ENCODE results near the gene FTHL17. TPM values are rescaled to one million over a fixed set of nuclear protein-coding genes. Genes with fewer than 3 reads are reported as not detected.

The FTHL17 gene
- total RNA-seq, 1 experiment from 2014 or later, result not detected

- POLR2A ChIA-PET, result no interaction called here
- Histone ChIP-seq H3K4me3 (ENCODE audit: low read depth in 2 of 2, low read length in 2 of 2) (no peak overlapping the region), H3K36me3 (ENCODE audit: control insufficient read depth, insufficient read depth, low read length) (no peaks in the 10 kb centered on the region), H3K4me1 (ENCODE audit: control insufficient read depth, insufficient read depth, low read length) (no peaks in the 10 kb centered on the region), H3K27me3 (ENCODE audit: control insufficient read depth, insufficient read depth, low read length) (no peaks in the 10 kb centered on the region), H3K9me3 (ENCODE audit: control insufficient read depth, insufficient read depth, low read depth, low read length) (no peaks in the 10 kb centered on the region), H3K27ac (ENCODE audit: low read length) (no peak overlapping the region)
- in situ Hi-C loops (cut with HindIII; ENCODE audit: low pct_unique_long_range_greater_than_20kb, low sequenced_read_pairs), result no loop called here
- no peak for DNase-seq (ENCODE audit: low read depth, low spot score)
- intact Hi-C loops (cut with micrococcal nuclease; ENCODE audit: unreplicated experiment), result no loop called here
- CTCF ChIA-PET, result no interaction called here
- ATAC-seq, result no peak
- TF ChIP-seq TCF7L2 (IDR thresholded peaks at IDR 0.05; ENCODE audit: low read depth, low read length) (no peak), POLR2AphosphoS5 (IDR thresholded peaks at IDR 0.05; ENCODE audit: low read depth, low read length) (no peak)
- no TSS peak for BruUV-seq (replicated peaks)
Observed at GRCh38 chrX:31057691-31058090, 14.2 kb downstream of the FTHL17 start.

GRCh38 chrX:31057291-31057690 lies 14.6 kb downstream of the FTHL17 start:
- TF ChIP-seq TCF7L2 (IDR thresholded peaks at IDR 0.05; ENCODE audit: low read depth, low read length) (no peak), SIN3A (IDR thresholded peaks at IDR 0.05; ENCODE audit: borderline replicate concordance, insufficient read depth, low read depth, low read length) (no peak), REST (IDR thresholded peaks at IDR 0.05; ENCODE audit: insufficient read depth in 1 of 2, low read depth in 2 of 2, low read length in 1 of 2) (no peak), CTCF (IDR thresholded peaks at IDR 0.05) (no peak), POLR2AphosphoS5 (IDR thresholded peaks at IDR 0.05; ENCODE audit: low read depth, low read length) (no peak)
- BruUV-seq (replicated peaks), result no TSS peak
- no peaks in the 10 kb centered on the region for H3K36me3 ChIP-seq (ENCODE audit: control insufficient read depth, insufficient read depth, low read length)
- no peaks in the 10 kb centered on the region for H3K4me1 ChIP-seq (ENCODE audit: control insufficient read depth, insufficient read depth, low read length)
- ATAC-seq (no peak), DNase-seq (ENCODE audit: low read depth, low spot score) (no peak)
- H3K27me3 ChIP-seq (ENCODE audit: control insufficient read depth, insufficient read depth, low read length), result no peaks in the 10 kb centered on the region
- H3K9me3 ChIP-seq (ENCODE audit: control insufficient read depth, insufficient read depth, low read depth, low read length), result no peaks in the 10 kb centered on the region
- no peak overlapping the region for H3K27ac ChIP-seq (ENCODE audit: low read length)
- in situ Hi-C loops (cut with HindIII; ENCODE audit: low pct_unique_long_range_greater_than_20kb, low sequenced_read_pairs) (no loop called here), intact Hi-C loops (cut with micrococcal nuclease; ENCODE audit: unreplicated experiment) (no loop called here)
- ChIA-PET POLR2A (no interaction called here), CTCF (no interaction called here)
- H3K4me3 ChIP-seq (ENCODE audit: low read depth in 2 of 2, low read length in 2 of 2), result no peak overlapping the region

- TF ChIP-seq SIN3A (IDR thresholded peaks at IDR 0.05; ENCODE audit: borderline replicate concordance, insufficient read depth, low read depth, low read length) (no peak), CTCF (IDR thresholded peaks at IDR 0.05) (no peak), POLR2AphosphoS5 (IDR thresholded peaks at IDR 0.05; ENCODE audit: low read depth, low read length) (no peak), REST (IDR thresholded peaks at IDR 0.05; ENCODE audit: insufficient read depth in 1 of 2, low read depth in 2 of 2, low read length in 1 of 2) (no peak)
- Histone ChIP-seq H3K4me1 (ENCODE audit: control insufficient read depth, insufficient read depth, low read length) (no peaks in the 10 kb centered on the region), H3K9me3 (ENCODE audit: control insufficient read depth, insufficient read depth, low read depth, low read length) (no peaks in the 10 kb centered on the region), H3K27me3 (ENCODE audit: control insufficient read depth, insufficient read depth, low read length) (no peaks in the 10 kb centered on the region), H3K27ac (ENCODE audit: low read length) (no peak overlapping the region), H3K36me3 (ENCODE audit: control insufficient read depth, insufficient read depth, low read length) (no peaks in the 10 kb centered on the region), H3K4me3 (ENCODE audit: low read depth in 2 of 2, low read length in 2 of 2) (no peak overlapping the region)
- intact Hi-C loops (cut with micrococcal nuclease; ENCODE audit: unreplicated experiment) (no loop called here), in situ Hi-C loops (cut with HindIII; ENCODE audit: low pct_unique_long_range_greater_than_20kb, low sequenced_read_pairs) (no loop called here)
- ATAC-seq (no peak), DNase-seq (ENCODE audit: low read depth, low spot score) (no peak)
- POLR2A ChIA-PET, result no interaction called here
- no TSS peak for BruUV-seq (replicated peaks)
- CTCF ChIA-PET, result no interaction called here
Observed at GRCh38 chrX:31053621-31054020, 18.2 kb downstream of the FTHL17 start.

All from Panc1 (cell line).